Fibroblast of peridontal ligament (primary cell): ENCODE measurements around the gene GALNT6.
"Not testable (repeated sequence)": the region's sequence is repeated elsewhere in the genome, so short reads cannot be mapped to it uniquely, and the experiment has no call there.

ENCODE experiments used
- DNase-seq: peaks from one replicate; pipeline ENCODE4 v3.0.0-alpha.2; 2010; ENCODE audit errors: extremely low read depth

Gene GALNT6

DNA sequence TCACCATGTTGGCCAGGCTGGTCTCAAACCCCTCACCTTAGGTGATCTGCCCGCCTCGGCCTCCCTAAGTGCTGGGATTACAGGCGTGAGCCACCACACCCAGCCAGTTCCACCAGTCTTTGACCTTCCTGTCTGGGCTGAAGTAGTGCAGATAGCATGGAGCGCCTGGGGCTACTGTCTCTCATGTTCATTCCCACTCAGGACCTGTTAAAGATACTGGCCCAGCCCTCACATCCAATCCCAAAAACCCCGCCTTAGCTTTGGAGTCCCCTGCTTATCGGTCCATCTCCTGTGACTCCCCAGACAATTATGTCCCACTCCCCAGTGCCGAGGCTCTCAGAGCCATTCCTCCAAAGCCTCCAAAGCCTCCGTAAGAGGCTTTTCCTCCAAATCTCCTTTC, 32.7 kb downstream of the GALNT6 start:
- DNase-seq: no peak

GRCh38 chr12:51357374-51358047, 33.7 kb downstream of the GALNT6 start:
- DNase-seq: no peak

GRCh38 chr12:51351913-51352532, 39.2 kb downstream of the GALNT6 start:
- peak; percentile 73 for DNase-seq

GRCh38 chr12:51349026-51349425, 42.2 kb downstream of the GALNT6 start:
- peak; percentile 82 for DNase-seq

- DNase-seq: no peak
Measured at GRCh38 chr12:51348116-51348515, 43.1 kb downstream of the GALNT6 start.

DNA sequence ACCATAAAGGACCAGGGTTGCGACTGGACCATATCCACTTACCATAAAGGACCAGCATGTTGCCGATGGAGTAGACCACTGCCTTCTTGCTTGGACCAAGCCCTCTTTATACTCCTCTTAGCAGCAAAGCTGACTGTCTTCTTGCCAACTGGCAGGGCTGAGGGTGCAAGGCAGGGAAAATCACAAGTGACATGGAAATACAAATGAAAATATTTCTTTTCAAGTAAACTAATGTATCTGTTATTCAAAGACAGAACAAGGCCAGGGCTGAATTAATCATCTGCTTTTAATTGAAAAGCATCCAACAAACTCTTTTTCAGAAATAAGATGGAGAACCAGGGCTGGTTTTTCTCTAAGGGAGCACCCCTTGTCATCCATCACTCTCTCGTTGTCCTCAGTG, 44.6 kb downstream of the GALNT6 start, which contains the start of gene CELA1:
CELA1 (minus strand) TSS at position 99 of the 400 bp plus-strand sequence; CDS start at position 58, 41 bp downstream.
- DNase-seq: peak; percentile 64

DNA sequence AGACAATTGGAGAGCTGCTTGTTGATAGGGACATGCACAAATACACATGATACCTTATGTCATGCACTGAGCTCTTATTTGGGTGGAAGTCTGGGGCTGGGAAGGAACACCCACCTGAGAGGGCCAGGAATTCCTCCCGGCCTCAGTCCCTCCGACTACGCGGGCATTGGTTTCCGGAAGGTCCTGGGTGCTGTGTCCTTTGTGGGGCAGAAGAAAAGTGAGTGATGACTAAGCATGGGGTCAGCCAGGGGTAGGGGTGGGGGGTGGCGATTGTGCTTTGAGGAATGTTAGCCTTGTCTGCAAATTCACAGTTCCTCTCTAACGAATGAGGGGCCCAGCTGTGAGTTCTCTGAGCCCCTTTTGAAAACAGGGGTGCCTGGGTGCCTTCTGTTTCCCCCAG, 45.5 kb downstream of the GALNT6 start:
- no peak for DNase-seq

- no peak for DNase-seq
Measured at GRCh38 chr12:51343201-51343600, 48.0 kb downstream of the GALNT6 start.

DNA sequence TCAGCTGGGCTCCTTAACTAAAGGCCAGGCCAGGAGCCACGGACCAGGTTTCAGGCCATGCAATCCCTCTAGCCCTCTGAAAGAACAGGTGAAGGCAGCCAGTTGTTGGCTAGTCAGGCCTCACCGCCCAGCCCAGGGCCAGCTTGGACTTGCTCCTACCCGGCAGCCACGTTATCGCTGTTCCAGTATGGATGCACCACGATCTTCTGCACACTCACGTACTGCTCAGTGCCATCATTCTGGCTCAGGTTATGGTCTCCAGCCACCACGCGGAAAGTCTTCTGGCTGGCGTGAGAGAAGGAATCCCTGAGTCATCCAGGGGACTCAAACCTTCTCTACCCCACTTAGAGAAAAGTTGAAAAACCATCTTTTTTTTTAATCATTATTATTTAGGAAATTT, 48.8 kb downstream of the GALNT6 start:
- no peak for DNase-seq

- peak; percentile 86 for DNase-seq
Measured at GRCh38 chr12:51341251-51342007, 49.8 kb downstream of the GALNT6 start.

- no peak for DNase-seq
Measured at GRCh38 chr12:51339750-51340149, 51.5 kb downstream of the GALNT6 start.

GRCh38 chr12:51337336-51337735, 53.9 kb downstream of the GALNT6 start:
- DNase-seq: not testable (repeated sequence)

DNA sequence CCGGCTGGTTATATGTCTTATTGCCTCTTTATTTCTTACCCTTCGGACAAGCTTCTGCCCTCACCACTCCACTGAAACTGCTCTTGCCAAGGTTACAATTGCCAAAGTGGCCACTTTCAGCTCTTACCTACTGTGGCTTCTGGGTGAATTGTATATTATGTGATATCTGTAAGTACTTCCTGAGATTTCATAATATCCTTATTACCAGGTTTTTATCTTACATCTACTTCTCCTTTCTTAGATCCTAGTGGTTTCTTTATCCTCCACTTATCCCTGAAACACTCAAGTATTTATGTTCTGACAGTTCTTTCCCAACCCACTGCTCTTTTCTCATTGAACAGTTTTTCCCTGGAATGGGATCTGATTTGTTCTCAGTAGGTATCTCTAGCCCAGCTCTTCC, 55.3 kb downstream of the GALNT6 start:
- no peak for DNase-seq

DNA sequence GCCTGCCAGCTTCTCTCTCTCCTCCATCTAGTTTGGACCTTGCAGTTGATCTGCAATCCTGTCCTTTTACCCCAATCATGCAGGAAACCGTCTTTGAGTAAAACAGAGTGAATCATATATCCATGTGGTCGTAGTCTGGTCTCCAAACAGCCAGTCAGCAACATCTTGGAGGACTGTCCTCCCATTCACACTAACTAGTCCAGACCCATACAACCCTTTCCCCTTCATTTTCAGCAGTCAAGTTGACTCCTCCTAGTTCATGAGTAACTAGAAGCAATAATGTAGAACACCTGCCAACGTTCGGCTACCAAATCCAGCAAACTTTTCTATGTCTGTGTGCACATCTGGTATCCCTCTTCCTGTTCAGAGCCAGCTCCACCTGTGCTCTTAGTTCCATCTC, 56.4 kb downstream of the GALNT6 start:
- peak; percentile 48 for DNase-seq

- no peak for DNase-seq
Measured at GRCh38 chr12:51333536-51333935, 57.7 kb downstream of the GALNT6 start.

DNA sequence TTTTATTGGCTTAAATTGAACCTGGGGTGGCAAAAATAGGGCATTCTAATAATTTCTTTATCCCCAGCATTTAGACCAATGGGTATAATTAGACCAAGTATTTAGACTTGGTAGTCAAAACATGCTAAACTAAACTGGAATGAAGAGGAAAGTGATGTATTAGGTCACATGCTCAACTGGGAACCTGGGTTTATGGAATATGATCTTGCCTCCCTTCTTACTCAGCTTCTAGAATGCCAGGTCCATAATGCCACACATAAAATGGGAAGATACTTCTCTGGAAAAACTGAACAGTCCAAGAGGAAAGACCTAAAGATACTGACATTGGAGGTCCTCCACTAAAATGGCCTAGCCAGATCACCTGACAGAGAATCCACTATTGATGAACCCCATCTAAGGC, 61.0 kb downstream of the GALNT6 start:
- peak; percentile 71 for DNase-seq

- DNase-seq: no peak
Measured at GRCh38 chr12:51329742-51330141, 61.5 kb downstream of the GALNT6 start.

DNA sequence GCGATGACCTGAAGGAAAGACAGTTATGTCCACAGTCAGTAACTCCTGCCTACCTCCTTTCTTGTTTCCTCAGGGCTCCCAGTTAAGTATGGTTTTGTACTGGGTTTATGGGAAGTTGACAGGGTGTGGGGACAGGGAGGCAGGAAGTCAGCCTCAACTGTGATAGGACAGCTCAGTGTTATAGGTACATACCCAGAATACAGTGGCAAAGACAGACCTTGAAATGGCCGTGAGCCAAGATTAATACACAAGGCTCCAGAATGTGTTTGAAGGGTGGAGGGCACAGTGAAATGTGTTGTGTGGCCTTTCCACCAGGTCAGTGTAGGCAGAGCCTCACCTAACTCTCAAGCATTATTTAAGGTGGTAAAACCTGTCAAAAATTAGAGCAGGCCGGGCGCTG, 62.6 kb downstream of the GALNT6 start:
- no peak for DNase-seq

DNA sequence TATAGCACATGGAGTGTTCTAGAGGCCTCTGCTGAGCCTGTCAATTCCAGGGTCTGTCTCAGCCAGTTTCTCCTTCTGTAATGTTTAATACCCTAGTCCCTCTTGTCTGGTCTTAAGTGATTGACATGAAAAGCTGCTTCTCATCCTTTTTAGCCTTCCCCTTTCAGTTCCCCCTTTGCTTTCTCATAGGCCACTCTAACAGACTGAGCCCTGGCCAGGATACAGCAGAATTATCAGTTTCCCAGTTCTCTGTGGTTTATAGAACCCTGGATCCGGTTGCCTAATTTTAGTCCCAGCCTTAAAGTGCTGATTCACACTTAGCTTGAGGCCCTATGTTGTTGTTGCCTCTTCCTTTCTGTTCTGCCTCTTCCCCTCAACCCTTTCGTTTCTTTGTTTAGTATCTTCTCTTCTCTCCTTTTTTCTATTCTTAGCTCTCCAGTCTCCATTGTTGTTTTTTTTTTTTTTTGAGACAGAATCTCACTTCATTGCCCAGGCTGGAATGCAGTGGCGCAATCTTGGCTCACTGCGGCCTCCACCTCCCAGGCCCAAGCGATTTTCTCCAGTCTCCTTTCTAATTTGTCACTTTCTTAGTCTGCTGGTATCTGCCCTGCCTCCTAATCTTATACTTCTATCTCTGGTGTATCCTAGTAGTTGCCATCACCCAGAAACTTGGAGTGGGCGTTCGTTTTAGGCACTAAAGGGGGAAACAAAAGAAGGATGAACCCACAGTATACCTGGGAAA, 64.3 kb downstream of the GALNT6 start:
- DNase-seq: peak; percentile 82

- DNase-seq: no peak
Measured at GRCh38 chr12:51324953-51325352, 66.3 kb downstream of the GALNT6 start.

DNA sequence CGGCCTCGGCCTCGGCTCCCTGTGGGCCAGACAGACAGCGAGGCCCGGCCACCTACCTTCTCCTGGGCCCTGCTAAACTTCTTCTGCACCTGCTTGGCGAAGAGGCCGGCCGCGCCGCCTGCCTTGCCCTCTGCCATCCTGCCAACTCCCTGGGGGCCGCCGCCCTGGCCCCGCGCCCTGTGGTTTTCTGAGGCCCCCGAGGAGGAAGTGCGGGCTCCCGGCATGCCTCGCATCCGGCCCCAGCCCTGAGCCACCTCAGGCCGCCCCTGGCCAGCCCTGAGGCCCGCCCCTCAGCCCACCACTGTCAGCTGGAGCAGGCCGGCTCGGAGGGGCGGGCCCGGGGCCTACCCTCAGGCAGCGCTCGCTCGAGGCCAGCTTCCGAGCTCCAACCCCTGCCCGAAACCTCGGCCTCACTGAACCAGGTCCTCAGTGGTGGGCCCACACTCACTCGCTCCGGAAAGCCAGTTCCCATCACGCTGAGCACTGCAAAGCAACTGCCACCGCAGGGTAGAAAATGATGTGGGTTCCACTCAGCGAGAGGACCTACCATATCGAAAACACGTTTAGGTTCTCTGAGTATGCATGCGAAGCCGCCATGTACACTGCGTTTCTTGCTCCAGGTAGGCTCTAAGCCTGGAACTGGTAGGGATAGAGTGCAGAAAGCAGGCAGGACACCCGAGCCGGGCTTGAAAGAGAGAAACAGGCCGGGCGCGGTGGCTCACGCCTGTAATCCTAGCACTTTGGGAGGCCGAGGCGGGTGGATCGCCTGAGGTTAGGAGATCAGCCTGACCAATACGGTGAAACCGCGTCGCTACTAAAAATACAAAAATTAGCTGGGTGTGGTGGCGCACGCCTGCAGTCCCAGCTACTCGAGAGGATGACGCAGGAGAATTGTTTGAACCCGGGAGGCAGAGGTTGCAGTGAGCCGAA, 67.0 kb downstream of the GALNT6 start, which contains the start of gene BIN2:
BIN2 (minus strand) TSS at position 209 of the 930 bp plus-strand sequence; CDS start at position 137, 72 bp downstream.
- DNase-seq: no peak
